Glutamatergic neuron (in vitro differentiated cells): Measurements from ENCODE around the gene SMAD9. TPM values are rescaled to one million over a fixed set of nuclear protein-coding genes. Genes with fewer than 3 reads are reported as not detected.
"Not testable (repeated sequence)": the region's sequence is repeated elsewhere in the genome, so short reads cannot be mapped to it uniquely, and the experiment has no call there.

Source experiments
- DNase-seq: peaks from one replicate; pipeline ENCODE4 v3.0.0; 2022
- H3K27ac Mint-ChIP-seq: one replicate; pipeline ENCODE4 v1.8.0; 2020; ENCODE audit warnings: mild to moderate bottlenecking, mixed read lengths, inconsistent platforms; ENCODE audit not compliant: unreplicated experiment
- H3K27me3 Mint-ChIP-seq: one replicate; pipeline ENCODE4 v1.8.0; 2020; ENCODE audit warnings: mild to moderate bottlenecking, moderate library complexity, mixed read lengths, inconsistent platforms; ENCODE audit not compliant: unreplicated experiment
- H3K36me3 Mint-ChIP-seq: one replicate; pipeline ENCODE4 v1.8.0; 2020; ENCODE audit warnings: mild to moderate bottlenecking, mixed read lengths, inconsistent platforms; ENCODE audit not compliant: unreplicated experiment
- H3K4me1 Mint-ChIP-seq: one replicate; pipeline ENCODE4 v1.8.0; 2020; ENCODE audit warnings: mild to moderate bottlenecking, low read depth, mixed read lengths, inconsistent platforms; ENCODE audit not compliant: unreplicated experiment
- H3K4me3 Mint-ChIP-seq: one replicate; pipeline ENCODE4 v1.8.0; 2020; ENCODE audit warnings: mild to moderate bottlenecking, mixed read lengths, inconsistent platforms; ENCODE audit not compliant: unreplicated experiment
- H3K9me3 Mint-ChIP-seq: one replicate; pipeline ENCODE4 v1.8.0; 2020; ENCODE audit warnings: mild to moderate bottlenecking, moderate library complexity, mixed read lengths, inconsistent platforms; ENCODE audit not compliant: unreplicated experiment
- total RNA-seq: library from RNA; stranded (reverse); fragmentation: NEBNext Ultra II Directional; extraction: Animal tissue kit (Norgen Biotek cat#: 25700); gene quantifications from one replicate; pipeline ENCODE4 v1.2.1, GENCODE V29; 2021; ENCODE audit not compliant: unreplicated experiment
- TF ChIP-seq, protein P1 (sequence below): fragments of 200-600 bp; sonication (generic); IDR thresholded peaks from one replicate; pipeline ENCODE4 v1.5.0; 2021; ENCODE audit not compliant: partially characterized antibody, unreplicated experiment

The SMAD9 gene
- total RNA-seq, 1 donor from 2014 or later, result 43.6 TPM

DNA sequence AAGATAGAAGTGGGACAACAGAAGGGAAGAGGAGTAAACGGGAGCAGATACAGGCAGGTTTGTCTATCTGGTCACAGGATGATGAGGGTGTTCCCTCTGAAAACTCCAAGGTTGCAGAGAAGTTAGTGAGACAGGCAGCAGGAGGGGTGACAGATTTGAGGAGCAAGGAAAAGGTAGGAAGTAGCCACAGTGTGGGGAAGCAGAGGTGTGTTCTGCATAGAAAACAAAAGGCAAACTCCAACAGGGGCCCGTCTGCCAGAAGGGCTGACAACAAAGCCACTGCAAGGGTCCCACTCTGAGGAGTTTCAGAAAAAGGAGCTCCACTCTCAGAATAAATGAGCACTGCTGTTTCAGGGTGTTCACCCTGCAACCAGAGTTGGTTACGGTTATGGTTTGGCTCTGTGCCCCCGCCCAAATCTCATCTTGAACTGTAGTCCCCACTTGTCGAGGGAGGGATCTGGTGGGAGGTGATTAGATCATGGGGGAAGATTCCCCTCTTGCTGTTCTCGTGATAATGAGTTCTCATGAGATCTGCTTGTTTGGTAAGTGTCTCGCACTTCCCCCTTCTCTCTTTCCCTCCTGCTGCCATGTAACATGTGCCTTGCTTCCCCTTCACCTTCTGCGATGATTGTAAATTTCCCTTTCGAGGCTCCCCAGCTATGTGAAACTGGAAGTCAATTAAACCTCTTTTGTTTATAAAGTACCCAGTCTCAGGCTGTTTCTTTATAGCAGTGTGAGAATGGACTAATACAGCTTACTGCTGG is 32.1 kb downstream of the SMAD9 start:
- peak overlapping the region; percentile 6 for H3K4me3 Mint-ChIP-seq
- H3K4me1 Mint-ChIP-seq, result peaks cover 40% of the 10 kb centered on the region
- H3K27me3 Mint-ChIP-seq, result no peaks in the 10 kb centered on the region
- TF ChIP-seq, protein P1, sequence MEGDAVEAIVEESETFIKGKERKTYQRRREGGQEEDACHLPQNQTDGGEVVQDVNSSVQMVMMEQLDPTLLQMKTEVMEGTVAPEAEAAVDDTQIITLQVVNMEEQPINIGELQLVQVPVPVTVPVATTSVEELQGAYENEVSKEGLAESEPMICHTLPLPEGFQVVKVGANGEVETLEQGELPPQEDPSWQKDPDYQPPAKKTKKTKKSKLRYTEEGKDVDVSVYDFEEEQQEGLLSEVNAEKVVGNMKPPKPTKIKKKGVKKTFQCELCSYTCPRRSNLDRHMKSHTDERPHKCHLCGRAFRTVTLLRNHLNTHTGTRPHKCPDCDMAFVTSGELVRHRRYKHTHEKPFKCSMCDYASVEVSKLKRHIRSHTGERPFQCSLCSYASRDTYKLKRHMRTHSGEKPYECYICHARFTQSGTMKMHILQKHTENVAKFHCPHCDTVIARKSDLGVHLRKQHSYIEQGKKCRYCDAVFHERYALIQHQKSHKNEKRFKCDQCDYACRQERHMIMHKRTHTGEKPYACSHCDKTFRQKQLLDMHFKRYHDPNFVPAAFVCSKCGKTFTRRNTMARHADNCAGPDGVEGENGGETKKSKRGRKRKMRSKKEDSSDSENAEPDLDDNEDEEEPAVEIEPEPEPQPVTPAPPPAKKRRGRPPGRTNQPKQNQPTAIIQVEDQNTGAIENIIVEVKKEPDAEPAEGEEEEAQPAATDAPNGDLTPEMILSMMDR, result no peak
- H3K27ac Mint-ChIP-seq, result peak overlapping the region; percentile 44
- peaks cover 4% of the 10 kb centered on the region for H3K36me3 Mint-ChIP-seq
- no peak for DNase-seq
- peaks cover 2% of the 10 kb centered on the region for H3K9me3 Mint-ChIP-seq

GRCh38 chr13:36885901-36886300 is 34.1 kb downstream of the SMAD9 start:
- peaks cover 38% of the 10 kb centered on the region for H3K4me1 Mint-ChIP-seq
- TF ChIP-seq, protein P1, result no peak
- H3K9me3 Mint-ChIP-seq, result peaks cover 2% of the 10 kb centered on the region
- H3K27ac Mint-ChIP-seq, result peak overlapping the region; percentile 35
- no peaks in the 10 kb centered on the region for H3K27me3 Mint-ChIP-seq
- no peak overlapping the region for H3K4me3 Mint-ChIP-seq
- peaks cover 4% of the 10 kb centered on the region for H3K36me3 Mint-ChIP-seq
- DNase-seq, result no peak

DNA sequence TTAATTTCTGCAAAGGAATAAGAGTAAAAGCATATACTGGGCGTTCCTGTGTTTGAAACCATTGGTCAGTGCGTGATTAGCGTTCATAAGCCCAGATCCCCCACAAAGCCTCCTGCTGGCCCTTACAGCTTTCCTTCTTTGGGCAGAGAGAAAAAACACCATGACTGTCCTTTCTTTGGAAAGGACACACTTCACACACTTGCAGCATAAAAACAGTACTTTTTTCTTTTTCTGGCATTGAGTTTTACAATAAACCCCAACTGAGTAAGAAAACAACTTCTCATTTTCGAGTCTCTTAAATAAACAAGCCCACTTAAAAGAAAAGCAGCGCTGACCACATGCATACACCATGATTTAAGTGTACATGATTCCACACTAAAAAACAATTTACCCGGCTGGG is 35.8 kb downstream of the SMAD9 start:
- Mint-ChIP-seq H3K27me3 (no peaks in the 10 kb centered on the region), H3K4me1 (peaks cover 34% of the 10 kb centered on the region), H3K9me3 (peaks cover 2% of the 10 kb centered on the region), H3K4me3 (peak overlapping the region; percentile 41), H3K27ac (no peak overlapping the region), H3K36me3 (peaks cover 11% of the 10 kb centered on the region)
- no peak for DNase-seq
- TF ChIP-seq, protein P1, result no peak

GRCh38 chr13:36883824-36884223 is 36.2 kb downstream of the SMAD9 start:
- TF ChIP-seq, protein P1, result no peak
- DNase-seq, result no peak
- peaks cover 34% of the 10 kb centered on the region for H3K4me1 Mint-ChIP-seq
- H3K27ac Mint-ChIP-seq, result no peak overlapping the region
- peak overlapping the region; percentile 41 for H3K4me3 Mint-ChIP-seq
- peaks cover 11% of the 10 kb centered on the region for H3K36me3 Mint-ChIP-seq
- peaks cover 2% of the 10 kb centered on the region for H3K9me3 Mint-ChIP-seq
- no peaks in the 10 kb centered on the region for H3K27me3 Mint-ChIP-seq

DNA sequence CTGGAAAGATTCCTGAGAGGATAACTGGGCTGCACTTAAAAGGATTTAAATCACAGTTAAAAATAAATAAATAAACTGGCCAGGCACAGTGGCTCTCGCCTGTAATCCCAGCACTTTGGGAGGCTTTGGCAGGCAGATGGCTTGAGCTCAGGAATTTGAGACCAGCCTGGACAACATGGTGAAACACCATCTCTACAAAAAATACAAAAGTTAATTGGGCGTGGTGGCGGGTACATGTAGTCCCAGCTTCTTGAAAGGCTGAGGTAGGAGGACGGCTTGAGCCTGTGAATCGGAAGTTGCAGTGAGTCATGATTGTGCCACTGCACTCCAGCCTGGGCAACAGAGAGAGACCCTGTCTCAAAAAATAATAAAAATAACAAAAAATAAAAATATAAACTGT is 36.6 kb downstream of the SMAD9 start:
- H3K36me3 Mint-ChIP-seq, result peaks cover 11% of the 10 kb centered on the region
- H3K4me3 Mint-ChIP-seq, DNase-seq, H3K27ac Mint-ChIP-seq, H3K9me3 Mint-ChIP-seq, H3K27me3 Mint-ChIP-seq: not testable (repeated sequence)
- peaks cover 31% of the 10 kb centered on the region for H3K4me1 Mint-ChIP-seq
